ENCODE results near the gene PTPRD.

GRCh38 chr9:10512144-10512543 is 100.7 kb downstream of the PTPRD start:
- TF ChIP-seq CTCF (IDR thresholded peaks at IDR 0.05; ENCODE audit: insufficient read depth, low read length, poor library complexity, severe bottlenecking) (no peak), EZH2phosphoT487 (conservative IDR thresholded peaks at IDR 0.05; ENCODE audit: low read length) (no peak)
